CD4-positive, alpha-beta T cell (primary cell): Measurements from ENCODE around the gene LRRTM4. TPM values are rescaled to one million over a fixed set of nuclear protein-coding genes. Genes with fewer than 3 reads are reported as not detected.

Source experiments
- ATAC-seq: fragments of 200-7000 bp; cut with Tn5 transposase; one replicate; pipeline ENCODE4 v1.10.0; 2022; ENCODE audit warnings: mild to moderate bottlenecking; ENCODE audit not compliant: poor library complexity
- CTCF ChIA-PET: fragments of 350-600 bp; sonication (Branson Sonifier 250); formaldehyde crosslinking; loops from one replicate; lab custom pipeline; 2021; ENCODE audit warnings: antibody characterized with exemption, inconsistent platforms; lab: Charles Lee
- POLR2A ChIA-PET: fragments of 350-600 bp; sonication (Branson Sonifier 250); formaldehyde crosslinking; loops from one replicate; lab custom pipeline; 2021; ENCODE audit warnings: antibody characterized with exemption, inconsistent platforms; lab: Charles Lee
- DNase-seq, 14 experiments: peaks; one replicate each; pipeline ENCODE4 v3.0.0-alpha.2; 2013 to 2020; ENCODE audit warnings: mixed read lengths in 2 of 14
- H3K27ac ChIP-seq, 2 donors: one replicate each; pipeline versions ENCODE4 v1.5.1 to v1.7.0; 2013; ENCODE audit warnings: low read length in 2 of 2, low read depth in 1 of 2, mild to moderate bottlenecking in 1 of 2
- H3K27me3 ChIP-seq, 2 experiments: 1 replicate in 1 of 2; 2 replicates in 1 of 2; pipeline versions ENCODE4 v1.6.1 to v1.7.0; 2013; ENCODE audit warnings: low read length in 2 of 2, control low read depth in 1 of 2, mild to moderate bottlenecking in 1 of 2, moderate library complexity in 1 of 2; ENCODE audit not compliant: insufficient read depth in 2 of 2, control insufficient read depth in 1 of 2
- H3K36me3 ChIP-seq: one replicate; pipeline ENCODE4 v1.6.1; 2013; ENCODE audit warnings: low read length, control low read depth; ENCODE audit not compliant: insufficient read depth
- H3K4me1 ChIP-seq: one replicate; pipeline ENCODE4 v1.6.1; 2013; ENCODE audit warnings: low read length, control low read depth; ENCODE audit not compliant: insufficient read depth
- H3K4me3 ChIP-seq: one replicate; pipeline ENCODE4 v1.5.1; 2013; ENCODE audit warnings: mild to moderate bottlenecking, low read length, moderate library complexity
- H3K9me3 ChIP-seq, 2 experiments: 1 replicate in 1 of 2; 2 replicates in 1 of 2; pipeline versions ENCODE4 v1.6.1 to v1.7.0; 2013; ENCODE audit warnings: low read length in 2 of 2, mild to moderate bottlenecking in 2 of 2, control low read depth in 1 of 2, moderate library complexity in 1 of 2; ENCODE audit not compliant: control insufficient read depth in 1 of 2, insufficient read depth in 1 of 2
- H3K27ac Mint-ChIP-seq: one replicate; pipeline ENCODE4 v1.8.0; 2020; ENCODE audit warnings: mixed read lengths
- H3K27me3 Mint-ChIP-seq: one replicate; pipeline ENCODE4 v1.8.0; 2021; ENCODE audit warnings: mixed read lengths
- H3K36me3 Mint-ChIP-seq: one replicate; pipeline ENCODE4 v1.8.0; 2021; ENCODE audit warnings: low read depth, mixed read lengths
- H3K4me1 Mint-ChIP-seq: one replicate; pipeline ENCODE4 v1.8.0; 2021; ENCODE audit warnings: low read depth, mixed read lengths
- H3K4me3 Mint-ChIP-seq: one replicate; pipeline ENCODE4 v1.8.0; 2020; ENCODE audit warnings: mild to moderate bottlenecking, mixed read lengths
- H3K9me3 Mint-ChIP-seq: one replicate; pipeline ENCODE4 v1.8.0; 2020; ENCODE audit warnings: mixed read lengths
- CTCF ChIP-seq: fragments of 200-600 bp; IDR thresholded peaks from one replicate; pipeline ENCODE4 v1.8.0; 2022; ENCODE audit warnings: antibody characterized with exemption, mild to moderate bottlenecking
- intact Hi-C, 2 experiments: fragments of 100-400 bp; cut with DNase I in 1 of 2; cut with micrococcal nuclease in 1 of 2; formaldehyde crosslinking; loops; one replicate each; pipeline versions ENCODE4 v1.15.1 to v1.9.0; 2023 to 2025; cut with DNase I, micrococcal nuclease
- total RNA-seq, 174 experiments: library from RNA in 2 of 174; stranded (reverse) in 2 of 174; gene quantifications; one replicate each; pipeline ENCODE4 v1.2.3 and lab custom pipeline; 2021 to 2026

The LRRTM4 gene
- total RNA-seq, 2 experiments from 2014 or later = not detected

DNA sequence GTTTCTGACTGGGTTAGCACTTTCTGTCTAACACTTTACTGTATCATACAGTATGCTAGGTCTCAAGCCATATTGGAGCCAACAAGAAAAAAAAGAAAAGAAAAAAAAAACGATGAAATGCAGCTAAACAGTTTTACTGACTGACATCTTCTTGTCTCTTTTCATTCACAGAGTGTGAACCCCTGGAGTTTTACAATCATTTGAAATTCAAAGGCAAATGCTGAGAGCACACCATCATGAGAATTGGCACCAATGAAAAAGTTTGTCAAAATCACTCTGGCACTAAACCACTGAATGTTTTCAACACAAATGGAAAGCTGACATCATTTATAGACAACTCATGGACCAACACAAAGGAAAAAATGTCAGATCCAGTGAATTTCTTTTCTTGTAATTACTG lies 513.3 kb downstream of the LRRTM4 start:
- no peaks in the 10 kb centered on the region for H3K4me1 Mint-ChIP-seq
- CTCF ChIA-PET = no interaction called here
- no peak for ATAC-seq

DNA sequence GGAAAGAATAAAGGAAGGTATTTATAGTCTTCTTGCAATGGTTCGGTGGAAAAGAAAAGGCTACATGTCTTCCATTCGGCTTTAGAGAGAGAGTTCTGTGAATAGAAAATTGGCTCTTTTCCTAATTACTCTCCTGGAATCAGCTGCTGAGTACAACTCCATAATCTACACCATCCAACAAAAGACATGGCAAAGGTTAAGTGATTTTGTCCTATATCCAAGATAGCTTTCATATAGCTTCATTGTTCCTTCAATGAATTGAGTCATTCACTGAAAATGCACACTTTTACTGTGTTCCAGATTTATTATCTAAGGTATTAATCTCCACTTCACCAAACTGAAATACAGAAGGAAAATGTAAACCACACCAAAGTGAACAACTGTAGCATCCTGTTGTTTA lies 514.5 kb downstream of the LRRTM4 start:
- no peak for DNase-seq
- CTCF ChIA-PET = no interaction called here
- intact Hi-C loops = no loop called here

More for the DNA sequence above, 513.3 kb downstream of the LRRTM4 start:
- H3K9me3 ChIP-seq = peaks cover 0 to 4% of the 10 kb centered on the region in 2 experiments
- no peaks in the 10 kb centered on the region for H3K36me3 ChIP-seq
- intact Hi-C loops = no loop called here
- H3K4me1 ChIP-seq = no peaks in the 10 kb centered on the region
- H3K27me3 ChIP-seq = no peaks in the 10 kb centered on the region
- Mint-ChIP-seq H3K27me3 (no peaks in the 10 kb centered on the region), H3K27ac (no peak overlapping the region), H3K4me3 (no peak overlapping the region), H3K36me3 (no peaks in the 10 kb centered on the region), H3K9me3 (peaks cover 19% of the 10 kb centered on the region)
- H3K4me3 ChIP-seq = no peak overlapping the region
- POLR2A ChIA-PET = no interaction called here
- TF ChIP-seq CTCF = no peak
- DNase-seq = no peak
- H3K27ac ChIP-seq = no peak overlapping the region

DNA sequence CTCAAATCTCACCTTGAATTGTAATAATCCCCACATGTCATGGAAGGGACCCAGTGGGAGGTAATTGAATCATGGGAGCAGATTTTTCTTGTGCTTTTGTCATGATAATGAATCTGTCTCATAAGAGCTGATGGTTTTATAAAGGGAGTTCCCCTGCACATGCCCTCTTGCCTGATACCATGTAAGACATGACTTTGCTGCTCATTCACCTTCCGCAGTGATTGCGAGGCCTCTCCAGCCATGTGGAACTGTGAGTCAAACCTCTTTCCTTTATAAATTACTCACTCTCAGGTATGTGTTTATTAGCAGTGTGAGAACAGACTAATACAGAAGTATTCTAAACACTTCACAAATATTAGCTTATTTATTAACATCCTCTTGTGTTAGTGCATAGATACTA lies 516.7 kb downstream of the LRRTM4 start:
- H3K9me3 Mint-ChIP-seq = peaks cover 20% of the 10 kb centered on the region
- H3K4me3 Mint-ChIP-seq = no peak overlapping the region
- H3K36me3 ChIP-seq = no peaks in the 10 kb centered on the region
- ATAC-seq (no peak), DNase-seq (no peak)
- no peak overlapping the region for H3K4me3 ChIP-seq
- no peaks in the 10 kb centered on the region for H3K27me3 Mint-ChIP-seq
- no peaks in the 10 kb centered on the region for H3K36me3 Mint-ChIP-seq
- no peak overlapping the region for H3K27ac ChIP-seq
- H3K4me1 ChIP-seq = no peaks in the 10 kb centered on the region
- POLR2A ChIA-PET = no interaction called here
- H3K4me1 Mint-ChIP-seq = no peaks in the 10 kb centered on the region
- intact Hi-C loops = no loop called here
- peaks cover 0 to 4% of the 10 kb centered on the region in 2 experiments for H3K9me3 ChIP-seq
- H3K27ac Mint-ChIP-seq = no peak overlapping the region
- TF ChIP-seq CTCF = no peak
- CTCF ChIA-PET = no interaction called here
- H3K27me3 ChIP-seq = no peaks in the 10 kb centered on the region

More for the DNA sequence above, 514.5 kb downstream of the LRRTM4 start:
- POLR2A ChIA-PET = no interaction called here
- Mint-ChIP-seq H3K27me3 (no peaks in the 10 kb centered on the region), H3K4me3 (no peak overlapping the region), H3K36me3 (no peaks in the 10 kb centered on the region), H3K27ac (no peak overlapping the region), H3K4me1 (no peaks in the 10 kb centered on the region), H3K9me3 (peaks cover 19% of the 10 kb centered on the region)
- Histone ChIP-seq H3K27ac (no peak overlapping the region), H3K4me1 (no peaks in the 10 kb centered on the region), H3K36me3 (no peaks in the 10 kb centered on the region), H3K9me3 (peaks cover 0 to 4% of the 10 kb centered on the region in 2 experiments), H3K27me3 (no peaks in the 10 kb centered on the region), H3K4me3 (no peak overlapping the region)
- no peak for TF ChIP-seq CTCF
- ATAC-seq = no peak
